Uterus (tissue), 4 donors: ENCODE results near the gene MYO1D. TPM values are rescaled to one million over a fixed set of nuclear protein-coding genes. Genes with fewer than 3 reads are reported as not detected.

ENCODE experiments used
- DNase-seq, 2 donors: peaks; one replicate each; pipeline ENCODE4 v3.0.0-alpha.2; 2019 to 2020
- H3K27ac ChIP-seq, 2 donors: fragments of 200-600 bp; sonication (generic); 1 replicate in 1 of 2; 2 replicates in 1 of 2; pipeline ENCODE4 v1.5.1; 2016 to 2018
- H3K27me3 ChIP-seq, 2 donors: fragments of 200-600 bp; sonication (generic); one replicate each; pipeline ENCODE4 v1.5.1; 2018 to 2019; ENCODE audit warnings: control low read depth in 1 of 2
- H3K36me3 ChIP-seq, 2 donors: fragments of 200-600 bp; sonication (generic); one replicate each; pipeline ENCODE4 v1.5.1; 2019; ENCODE audit warnings: control low read depth in 1 of 2
- H3K4me1 ChIP-seq, 2 donors: fragments of 200-600 bp; sonication (generic); one replicate each; pipeline ENCODE4 v1.5.1; 2018 to 2019; ENCODE audit warnings: control low read depth in 1 of 2
- H3K4me3 ChIP-seq, 2 donors: fragments of 200-600 bp; sonication (generic); 1 replicate in 1 of 2; 2 replicates in 1 of 2; pipeline ENCODE4 v1.5.1; 2018 to 2019; ENCODE audit warnings: mild to moderate bottlenecking in 1 of 2
- H3K9me3 ChIP-seq, 2 donors: fragments of 200-600 bp; sonication (generic); one replicate each; pipeline ENCODE4 v1.5.1; 2019; ENCODE audit warnings: control low read depth in 1 of 2
- CTCF ChIP-seq, 4 experiments: fragments of 200-600 bp in 2 of 4; fragments of 450-650 bp in 2 of 4; sonication (generic) in 2 of 4; IDR thresholded peaks; one replicate each; pipeline ENCODE4 v1.5.1; 2016 to 2019; ENCODE audit warnings: antibody characterized with exemption in 4 of 4, mild to moderate bottlenecking in 2 of 4, moderate library complexity in 1 of 4
- POLR2A ChIP-seq, 2 donors: fragments of 450-650 bp; IDR thresholded peaks; one replicate each; pipeline ENCODE4 v1.6.1; 2016; ENCODE audit warnings: antibody characterized with exemption in 2 of 2, mild to moderate bottlenecking in 1 of 2, moderate library complexity in 1 of 2
- intact Hi-C: fragments of 100-400 bp; cut with DNase I; formaldehyde crosslinking; loops from one replicate; pipeline ENCODE4 v1.15.1; 2023; ENCODE audit warnings: low total_unique reads
- total RNA-seq, 4 donors: library from RNA; depleted of rRNA in 3 of 4; stranded (reverse); fragments of >200 nt in 3 of 4; gene quantifications; one replicate each; pipeline versions ENCODE4 v1.1.0 to v1.2.4, GENCODE V29; 2014 to 2023
- donor health status: DM: yes; HTN: yes; CAD: no.

MYO1D gene
- total RNA-seq, 4 donors from 2014 or later: 20.4 to 55.2 (median 30.6) TPM

GRCh38 chr17:32917842-32918241 lies 40.9 kb upstream of the MYO1D start:
- intact Hi-C loops: no loop called here
- Histone ChIP-seq H3K4me3 (no peak overlapping the region), H3K36me3 (no peaks in the 10 kb centered on the region), H3K4me1 (no peaks in the 10 kb centered on the region), H3K9me3 (no peaks in the 10 kb centered on the region), H3K27ac (no peak overlapping the region), H3K27me3 (no peaks in the 10 kb centered on the region)
- TF ChIP-seq CTCF (IDR thresholded peaks at IDR 0.05): no peak
- no peak for TF ChIP-seq POLR2A (IDR thresholded peaks at IDR 0.05)
- no peak for DNase-seq

DNA sequence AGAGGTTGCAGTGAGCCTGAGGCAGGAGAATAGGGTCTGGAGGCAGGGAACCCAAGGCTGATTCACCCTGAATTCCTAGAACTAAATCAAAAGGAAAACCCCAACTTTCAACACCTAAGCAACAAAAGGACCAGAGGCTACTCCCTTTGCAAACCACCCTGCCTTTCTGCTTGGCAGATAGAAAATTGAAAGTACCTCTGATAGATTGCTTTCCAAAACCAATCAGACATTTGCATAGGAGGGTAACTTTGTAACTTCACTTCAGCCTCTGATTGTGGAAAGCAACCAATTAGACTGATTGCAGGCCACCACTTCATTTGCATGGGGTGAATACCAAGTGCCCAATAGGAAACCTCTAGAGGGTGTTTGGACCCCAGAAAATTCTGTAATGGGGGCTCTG lies 40.2 kb upstream of the MYO1D start:
- Histone ChIP-seq H3K4me1 (no peaks in the 10 kb centered on the region), H3K27ac (no peak overlapping the region), H3K36me3 (no peaks in the 10 kb centered on the region), H3K9me3 (no peaks in the 10 kb centered on the region), H3K4me3 (no peak overlapping the region), H3K27me3 (no peaks in the 10 kb centered on the region)
- no peak for DNase-seq
- TF ChIP-seq CTCF (IDR thresholded peaks at IDR 0.05) (no peak), POLR2A (IDR thresholded peaks at IDR 0.05) (no peak)
- intact Hi-C loops: no loop called here

DNA sequence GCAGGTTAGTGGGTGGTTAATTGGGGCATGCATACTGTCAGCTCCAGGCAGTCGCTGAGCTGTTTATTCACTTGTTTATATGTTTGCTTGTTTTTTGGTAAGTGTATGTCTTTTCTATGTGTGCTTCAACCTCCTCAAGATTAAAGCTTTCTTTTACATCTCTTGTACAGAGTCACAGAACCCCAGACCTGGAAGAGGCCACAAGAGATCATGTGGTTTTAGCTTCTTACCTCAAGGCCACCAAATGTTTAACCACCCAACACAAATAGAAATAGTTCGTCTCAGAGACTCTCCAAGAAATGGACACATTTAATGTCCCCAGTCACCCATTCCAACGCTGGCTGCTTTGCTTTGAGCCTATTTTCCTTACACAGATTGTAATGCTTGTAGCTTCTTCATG lies 39.2 kb upstream of the MYO1D start:
- intact Hi-C loops: no loop called here
- Histone ChIP-seq H3K9me3 (no peaks in the 10 kb centered on the region), H3K36me3 (no peaks in the 10 kb centered on the region), H3K27ac (no peak overlapping the region), H3K27me3 (no peaks in the 10 kb centered on the region), H3K4me3 (no peak overlapping the region), H3K4me1 (no peaks in the 10 kb centered on the region)
- DNase-seq: no peak
- TF ChIP-seq CTCF (IDR thresholded peaks at IDR 0.05) (no peak), POLR2A (IDR thresholded peaks at IDR 0.05) (no peak)

- no peaks in the 10 kb centered on the region for H3K36me3 ChIP-seq
- no peak overlapping the region for H3K27ac ChIP-seq
- TF ChIP-seq CTCF (IDR thresholded peaks at IDR 0.05) (no peak), POLR2A (IDR thresholded peaks at IDR 0.05) (no peak)
- H3K27me3 ChIP-seq: no peaks in the 10 kb centered on the region
- no peak for DNase-seq
- no peaks in the 10 kb centered on the region for H3K9me3 ChIP-seq
- H3K4me1 ChIP-seq: no peaks in the 10 kb centered on the region
- intact Hi-C loops: no loop called here
- H3K4me3 ChIP-seq: no peak overlapping the region
Measured at GRCh38 chr17:32915245-32915644, 38.3 kb upstream of the MYO1D start.

DNA sequence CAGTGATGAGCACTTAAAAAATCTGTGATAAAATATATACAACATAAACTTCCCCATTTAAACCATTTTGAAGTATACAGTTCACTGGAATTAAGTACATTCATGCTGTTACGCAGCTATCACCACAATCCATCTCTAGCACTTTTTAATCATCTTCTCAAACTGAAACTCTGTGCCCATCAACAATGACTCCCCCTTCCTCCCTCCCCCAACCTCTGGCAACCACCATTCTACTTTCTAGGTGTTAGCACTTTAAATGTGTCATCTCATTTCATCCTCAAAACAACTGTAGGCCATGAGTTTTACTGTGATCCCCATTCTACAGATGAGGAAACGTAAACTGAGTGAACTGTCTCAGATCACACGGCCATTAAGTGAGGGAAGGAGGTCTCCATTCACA lies 37.3 kb upstream of the MYO1D start:
- Histone ChIP-seq H3K36me3 (no peaks in the 10 kb centered on the region), H3K4me1 (no peaks in the 10 kb centered on the region), H3K9me3 (no peaks in the 10 kb centered on the region), H3K27me3 (no peaks in the 10 kb centered on the region), H3K4me3 (no peak overlapping the region), H3K27ac (no peak overlapping the region)
- DNase-seq: no peak
- intact Hi-C loops: no loop called here
- no peak for TF ChIP-seq POLR2A (IDR thresholded peaks at IDR 0.05)
- TF ChIP-seq CTCF (IDR thresholded peaks at IDR 0.05): no peak
